Ishikawa (cell line): ENCODE results near the gene HECTD3.

Source experiments
- CEBPB ChIP-seq: IDR thresholded peaks from 2 replicates; pipeline ENCODE4 v1.6.1; 2012
- CREB1 ChIP-seq: IDR thresholded peaks from 2 replicates; pipeline ENCODE4 v1.6.1; 2012; ENCODE audit warnings: low read depth
- EP300 ChIP-seq: IDR thresholded peaks from 2 replicates; pipeline ENCODE4 v1.6.1; 2012; ENCODE audit warnings: borderline replicate concordance
- FOXM1 ChIP-seq: IDR thresholded peaks from 2 replicates; pipeline ENCODE4 v1.6.1; 2012; ENCODE audit warnings: low read depth, borderline replicate concordance
- NFIC ChIP-seq: IDR thresholded peaks from 2 replicates; pipeline ENCODE4 v1.6.1; 2012
- RAD21 ChIP-seq: IDR thresholded peaks from 2 replicates; pipeline ENCODE4 v1.6.1; 2012; ENCODE audit warnings: low read depth
- TAF1 ChIP-seq: IDR thresholded peaks from 2 replicates; pipeline ENCODE4 v1.6.1; 2012; ENCODE audit warnings: low read depth, mild to moderate bottlenecking
- TCF12 ChIP-seq: IDR thresholded peaks from 2 replicates; pipeline ENCODE4 v1.6.1; 2012; ENCODE audit warnings: low read depth
- TEAD4 ChIP-seq: IDR thresholded peaks from 2 replicates; pipeline ENCODE4 v1.6.1; 2012
- YY1 ChIP-seq: IDR thresholded peaks from 2 replicates; pipeline ENCODE4 v1.6.1; 2012; ENCODE audit warnings: low read depth
- ZBTB7A ChIP-seq: IDR thresholded peaks from 2 replicates; pipeline ENCODE4 v1.6.1; 2012; ENCODE audit warnings: low read depth
- TF ChIP-seq, protein P1 (sequence below): IDR thresholded peaks from 2 replicates; pipeline ENCODE4 v1.6.1; 2012
- TF ChIP-seq, protein P2 (sequence below): IDR thresholded peaks from 2 replicates; pipeline ENCODE4 v1.6.1; 2012; ENCODE audit warnings: low read depth, mild to moderate bottlenecking
- TF ChIP-seq, protein P3 (sequence below): IDR thresholded peaks from 2 replicates; pipeline ENCODE4 v1.6.1; 2012

DNA sequence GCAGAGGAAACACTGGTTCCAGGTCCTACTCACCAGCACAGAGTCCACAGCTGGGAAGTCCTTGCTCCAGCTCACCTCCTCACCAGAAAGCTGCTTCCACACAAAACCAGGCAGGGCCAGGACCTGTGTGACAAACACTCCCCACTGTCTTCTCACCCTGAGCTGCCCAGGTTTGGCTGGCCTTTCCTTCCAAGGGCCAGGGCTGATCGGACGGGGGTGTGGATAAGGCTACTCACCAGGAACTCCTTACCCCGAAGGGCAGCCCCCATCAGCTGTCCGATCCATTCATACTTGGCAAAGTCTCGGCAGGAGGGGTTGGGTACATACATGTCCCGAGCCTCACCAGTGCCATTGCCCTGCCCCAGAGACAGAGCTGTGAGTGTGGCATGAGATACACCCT, 5.4 kb downstream of the HECTD3 start:
- TF ChIP-seq RAD21 (no peak), EP300 (no peak), CEBPB (no peak), CREB1 (no peak), FOXM1 (no peak), TEAD4 (no peak), NFIC (no peak), YY1 (no peak), TCF12 (no peak), ZBTB7A (no peak), TAF1 (no peak)
- TF ChIP-seq, protein P1, sequence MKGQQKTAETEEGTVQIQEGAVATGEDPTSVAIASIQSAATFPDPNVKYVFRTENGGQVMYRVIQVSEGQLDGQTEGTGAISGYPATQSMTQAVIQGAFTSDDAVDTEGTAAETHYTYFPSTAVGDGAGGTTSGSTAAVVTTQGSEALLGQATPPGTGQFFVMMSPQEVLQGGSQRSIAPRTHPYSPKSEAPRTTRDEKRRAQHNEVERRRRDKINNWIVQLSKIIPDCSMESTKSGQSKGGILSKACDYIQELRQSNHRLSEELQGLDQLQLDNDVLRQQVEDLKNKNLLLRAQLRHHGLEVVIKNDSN, result no peak
- TF ChIP-seq, protein P2, sequence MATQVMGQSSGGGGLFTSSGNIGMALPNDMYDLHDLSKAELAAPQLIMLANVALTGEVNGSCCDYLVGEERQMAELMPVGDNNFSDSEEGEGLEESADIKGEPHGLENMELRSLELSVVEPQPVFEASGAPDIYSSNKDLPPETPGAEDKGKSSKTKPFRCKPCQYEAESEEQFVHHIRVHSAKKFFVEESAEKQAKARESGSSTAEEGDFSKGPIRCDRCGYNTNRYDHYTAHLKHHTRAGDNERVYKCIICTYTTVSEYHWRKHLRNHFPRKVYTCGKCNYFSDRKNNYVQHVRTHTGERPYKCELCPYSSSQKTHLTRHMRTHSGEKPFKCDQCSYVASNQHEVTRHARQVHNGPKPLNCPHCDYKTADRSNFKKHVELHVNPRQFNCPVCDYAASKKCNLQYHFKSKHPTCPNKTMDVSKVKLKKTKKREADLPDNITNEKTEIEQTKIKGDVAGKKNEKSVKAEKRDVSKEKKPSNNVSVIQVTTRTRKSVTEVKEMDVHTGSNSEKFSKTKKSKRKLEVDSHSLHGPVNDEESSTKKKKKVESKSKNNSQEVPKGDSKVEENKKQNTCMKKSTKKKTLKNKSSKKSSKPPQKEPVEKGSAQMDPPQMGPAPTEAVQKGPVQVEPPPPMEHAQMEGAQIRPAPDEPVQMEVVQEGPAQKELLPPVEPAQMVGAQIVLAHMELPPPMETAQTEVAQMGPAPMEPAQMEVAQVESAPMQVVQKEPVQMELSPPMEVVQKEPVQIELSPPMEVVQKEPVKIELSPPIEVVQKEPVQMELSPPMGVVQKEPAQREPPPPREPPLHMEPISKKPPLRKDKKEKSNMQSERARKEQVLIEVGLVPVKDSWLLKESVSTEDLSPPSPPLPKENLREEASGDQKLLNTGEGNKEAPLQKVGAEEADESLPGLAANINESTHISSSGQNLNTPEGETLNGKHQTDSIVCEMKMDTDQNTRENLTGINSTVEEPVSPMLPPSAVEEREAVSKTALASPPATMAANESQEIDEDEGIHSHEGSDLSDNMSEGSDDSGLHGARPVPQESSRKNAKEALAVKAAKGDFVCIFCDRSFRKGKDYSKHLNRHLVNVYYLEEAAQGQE, result no peak
- TF ChIP-seq, protein P3, sequence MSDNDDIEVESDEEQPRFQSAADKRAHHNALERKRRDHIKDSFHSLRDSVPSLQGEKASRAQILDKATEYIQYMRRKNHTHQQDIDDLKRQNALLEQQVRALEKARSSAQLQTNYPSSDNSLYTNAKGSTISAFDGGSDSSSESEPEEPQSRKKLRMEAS, result no peak
